Activated B cell treated with CpG ODN at 0.5 μM for 24 hours (primary cell): ENCODE results near the gene PAN3. TPM values are rescaled to one million over a fixed set of nuclear protein-coding genes. Genes with fewer than 3 reads are reported as not detected.
"Not testable (repeated sequence)": the region's sequence is repeated elsewhere in the genome, so short reads cannot be mapped to it uniquely, and the experiment has no call there.

Source experiments
- ATAC-seq: fragments of 200-7000 bp; cut with Tn5 transposase; one replicate; pipeline ENCODE4 v1.10.0; 2021; ENCODE audit warnings: low read depth, mild to moderate bottlenecking, moderate library complexity
- CTCF ChIA-PET: fragments of 350-600 bp; sonication (Branson Sonifier 250); formaldehyde crosslinking; loops from one replicate; lab custom pipeline; 2021; ENCODE audit warnings: antibody characterized with exemption; lab: Charles Lee
- POLR2A ChIA-PET: fragments of 350-600 bp; sonication (Branson Sonifier 250); formaldehyde crosslinking; loops from one replicate; lab custom pipeline; 2021; ENCODE audit warnings: antibody characterized with exemption; lab: Charles Lee
- DNase-seq: peaks from one replicate; pipeline ENCODE4 v3.0.0; 2022
- H3K27ac Mint-ChIP-seq: one replicate; pipeline ENCODE4 v1.8.0; 2020; ENCODE audit warnings: mixed read lengths
- H3K27me3 Mint-ChIP-seq: one replicate; pipeline ENCODE4 v1.8.0; 2021; ENCODE audit warnings: mixed read lengths
- H3K36me3 Mint-ChIP-seq: one replicate; pipeline ENCODE4 v1.8.0; 2021; ENCODE audit warnings: low read depth, mixed read lengths
- H3K4me1 Mint-ChIP-seq: one replicate; pipeline ENCODE4 v1.8.0; 2021; ENCODE audit warnings: mixed read lengths
- H3K4me3 Mint-ChIP-seq: one replicate; pipeline ENCODE4 v1.8.0; 2020; ENCODE audit warnings: mild to moderate bottlenecking, mixed read lengths
- H3K9me3 Mint-ChIP-seq: one replicate; pipeline ENCODE4 v1.8.0; 2020; ENCODE audit warnings: mixed read lengths
- intact Hi-C: fragments of 100-400 bp; cut with micrococcal nuclease; formaldehyde crosslinking; loops from one replicate; pipeline ENCODE4 v1.15.1; 2024
- total RNA-seq: library from RNA; stranded (reverse); gene quantifications from 2 replicates; pipeline ENCODE4 v1.2.3, GENCODE V29; 2022
- TF ChIP-seq, protein P1 (sequence below): fragments of 200-600 bp; IDR thresholded peaks from one replicate; pipeline ENCODE4 v1.8.0; 2022; ENCODE audit warnings: antibody characterized with exemption, mild to moderate bottlenecking

The PAN3 gene
- total RNA-seq, 1 donor from 2014 or later = 68.2 TPM

DNA sequence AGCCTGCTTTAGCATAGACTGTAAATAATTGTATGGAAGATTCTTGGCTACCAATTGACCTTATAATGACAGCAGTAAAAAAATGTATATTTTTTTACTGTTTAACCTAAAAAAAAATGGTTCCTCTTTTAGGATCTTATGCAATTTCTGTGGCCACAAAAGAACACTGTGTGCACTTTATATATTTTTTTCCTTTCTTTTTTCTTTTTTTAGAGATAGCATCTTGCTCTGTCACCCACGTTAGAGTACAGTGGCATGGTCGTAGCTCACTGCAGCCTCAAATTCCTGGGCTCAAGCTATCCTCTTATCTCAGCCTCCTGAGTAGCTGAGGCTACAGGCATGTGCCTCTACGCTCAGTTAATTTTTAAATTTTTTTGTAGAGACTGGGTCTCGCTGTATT, 44.0 kb upstream of the PAN3 start:
- peaks cover 10% of the 10 kb centered on the region for H3K4me1 Mint-ChIP-seq
- ChIA-PET CTCF (no interaction called here), POLR2A (no interaction called here)
- ATAC-seq = no peak
- DNase-seq = no peak
- TF ChIP-seq, protein P1, sequence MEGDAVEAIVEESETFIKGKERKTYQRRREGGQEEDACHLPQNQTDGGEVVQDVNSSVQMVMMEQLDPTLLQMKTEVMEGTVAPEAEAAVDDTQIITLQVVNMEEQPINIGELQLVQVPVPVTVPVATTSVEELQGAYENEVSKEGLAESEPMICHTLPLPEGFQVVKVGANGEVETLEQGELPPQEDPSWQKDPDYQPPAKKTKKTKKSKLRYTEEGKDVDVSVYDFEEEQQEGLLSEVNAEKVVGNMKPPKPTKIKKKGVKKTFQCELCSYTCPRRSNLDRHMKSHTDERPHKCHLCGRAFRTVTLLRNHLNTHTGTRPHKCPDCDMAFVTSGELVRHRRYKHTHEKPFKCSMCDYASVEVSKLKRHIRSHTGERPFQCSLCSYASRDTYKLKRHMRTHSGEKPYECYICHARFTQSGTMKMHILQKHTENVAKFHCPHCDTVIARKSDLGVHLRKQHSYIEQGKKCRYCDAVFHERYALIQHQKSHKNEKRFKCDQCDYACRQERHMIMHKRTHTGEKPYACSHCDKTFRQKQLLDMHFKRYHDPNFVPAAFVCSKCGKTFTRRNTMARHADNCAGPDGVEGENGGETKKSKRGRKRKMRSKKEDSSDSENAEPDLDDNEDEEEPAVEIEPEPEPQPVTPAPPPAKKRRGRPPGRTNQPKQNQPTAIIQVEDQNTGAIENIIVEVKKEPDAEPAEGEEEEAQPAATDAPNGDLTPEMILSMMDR = no peak
- H3K9me3 Mint-ChIP-seq = no peaks in the 10 kb centered on the region
- H3K27ac Mint-ChIP-seq = no peak overlapping the region
- intact Hi-C loops = no loop called here
- H3K4me3 Mint-ChIP-seq = no peak overlapping the region
- H3K36me3 Mint-ChIP-seq = no peaks in the 10 kb centered on the region
- H3K27me3 Mint-ChIP-seq = peaks cover 19% of the 10 kb centered on the region

DNA sequence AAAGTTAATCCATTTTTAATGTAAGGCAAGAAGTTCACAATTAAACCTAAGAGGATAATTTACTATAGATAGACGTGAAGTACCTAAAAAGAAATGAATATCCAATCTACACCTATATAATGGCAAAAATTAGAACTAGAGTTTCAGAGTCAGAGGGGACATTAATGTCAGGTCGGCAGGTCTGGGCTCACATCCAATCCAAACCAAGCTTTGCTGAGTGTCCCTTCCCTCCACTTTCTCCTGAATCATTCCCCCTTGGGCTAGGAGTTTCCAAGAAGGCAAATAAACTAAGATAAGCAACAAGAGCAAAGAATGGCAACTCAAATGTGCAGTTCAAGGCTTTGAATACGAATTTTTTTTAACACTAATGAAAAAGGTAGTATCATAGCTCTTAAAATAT, 40.8 kb upstream of the PAN3 start:
- Mint-ChIP-seq H3K36me3 (no peaks in the 10 kb centered on the region), H3K27me3 (peaks cover 34% of the 10 kb centered on the region), H3K27ac (no peak overlapping the region), H3K4me1 (peaks cover 18% of the 10 kb centered on the region), H3K9me3 (no peaks in the 10 kb centered on the region), H3K4me3 (no peak overlapping the region)
- no peak for DNase-seq
- no peak for ATAC-seq
- ChIA-PET CTCF (no interaction called here), POLR2A (interaction anchor here (1.0 kb wide), 1 partner anchor 41 kb away, joined by 3 read pairs; no protein-coding TSS in a partner anchor)
- TF ChIP-seq, protein P1 = no peak
- intact Hi-C loops = no loop called here

DNA sequence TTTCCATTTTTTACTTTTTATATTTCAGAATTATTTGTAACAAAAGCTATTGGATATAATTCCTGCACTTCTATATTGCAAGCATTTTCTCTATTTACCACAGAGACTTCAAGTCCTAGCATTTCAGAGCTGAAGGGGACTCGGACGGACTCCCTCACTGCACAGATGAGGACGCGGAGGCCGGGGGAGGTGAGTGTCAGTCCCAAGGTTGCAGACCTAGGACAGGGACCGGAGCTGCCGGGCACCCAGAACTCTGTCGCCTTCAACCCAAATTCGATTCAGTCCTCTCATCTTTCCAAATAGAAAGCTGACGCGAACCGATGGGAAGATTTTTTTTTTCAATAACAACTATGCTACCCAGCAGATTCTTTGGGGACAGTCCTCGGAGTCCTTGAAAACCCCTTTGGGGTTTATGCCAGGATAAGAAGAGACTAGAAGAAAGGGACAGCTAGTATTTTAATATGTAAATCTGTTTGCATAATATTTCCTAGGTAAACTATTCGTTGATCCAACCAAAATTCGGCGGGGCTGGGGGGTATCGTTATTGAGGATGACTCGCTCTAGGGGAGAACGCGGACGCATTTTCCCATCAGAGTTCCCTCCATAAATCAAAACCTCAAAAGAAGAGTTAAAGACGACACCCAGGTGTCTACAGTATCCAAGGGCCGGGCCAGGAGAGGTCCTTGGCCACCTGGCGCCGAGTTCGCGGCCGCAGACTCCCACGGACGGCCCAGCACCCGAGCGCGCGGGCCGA, 38.8 kb upstream of the PAN3 start:
- H3K4me3 Mint-ChIP-seq = peak overlapping the region; percentile 81
- DNase-seq = no peak
- H3K36me3 Mint-ChIP-seq = no peaks in the 10 kb centered on the region
- TF ChIP-seq, protein P1 = no peak
- H3K4me1 Mint-ChIP-seq = peaks cover 8% of the 10 kb centered on the region
- H3K27me3 Mint-ChIP-seq = peaks cover 36% of the 10 kb centered on the region
- H3K9me3 Mint-ChIP-seq = no peaks in the 10 kb centered on the region
- no peak for ATAC-seq
- ChIA-PET CTCF (interaction anchor here (0.6 kb wide), 1 partner anchor 113 kb away, joined by 3 read pairs; no protein-coding TSS in a partner anchor), POLR2A (interaction anchor here (0.6 to 0.9 kb wide), 3 partner anchors 39 to 93 kb away, joined by 3 to 4 read pairs (median 3); partner anchors contain the start of gene PAN3)
- intact Hi-C loops = loop anchor here (2.0 kb wide), 1 partner anchor 39 kb away; the partner anchor contains the start of gene PAN3
- H3K27ac Mint-ChIP-seq = no peak overlapping the region

DNA sequence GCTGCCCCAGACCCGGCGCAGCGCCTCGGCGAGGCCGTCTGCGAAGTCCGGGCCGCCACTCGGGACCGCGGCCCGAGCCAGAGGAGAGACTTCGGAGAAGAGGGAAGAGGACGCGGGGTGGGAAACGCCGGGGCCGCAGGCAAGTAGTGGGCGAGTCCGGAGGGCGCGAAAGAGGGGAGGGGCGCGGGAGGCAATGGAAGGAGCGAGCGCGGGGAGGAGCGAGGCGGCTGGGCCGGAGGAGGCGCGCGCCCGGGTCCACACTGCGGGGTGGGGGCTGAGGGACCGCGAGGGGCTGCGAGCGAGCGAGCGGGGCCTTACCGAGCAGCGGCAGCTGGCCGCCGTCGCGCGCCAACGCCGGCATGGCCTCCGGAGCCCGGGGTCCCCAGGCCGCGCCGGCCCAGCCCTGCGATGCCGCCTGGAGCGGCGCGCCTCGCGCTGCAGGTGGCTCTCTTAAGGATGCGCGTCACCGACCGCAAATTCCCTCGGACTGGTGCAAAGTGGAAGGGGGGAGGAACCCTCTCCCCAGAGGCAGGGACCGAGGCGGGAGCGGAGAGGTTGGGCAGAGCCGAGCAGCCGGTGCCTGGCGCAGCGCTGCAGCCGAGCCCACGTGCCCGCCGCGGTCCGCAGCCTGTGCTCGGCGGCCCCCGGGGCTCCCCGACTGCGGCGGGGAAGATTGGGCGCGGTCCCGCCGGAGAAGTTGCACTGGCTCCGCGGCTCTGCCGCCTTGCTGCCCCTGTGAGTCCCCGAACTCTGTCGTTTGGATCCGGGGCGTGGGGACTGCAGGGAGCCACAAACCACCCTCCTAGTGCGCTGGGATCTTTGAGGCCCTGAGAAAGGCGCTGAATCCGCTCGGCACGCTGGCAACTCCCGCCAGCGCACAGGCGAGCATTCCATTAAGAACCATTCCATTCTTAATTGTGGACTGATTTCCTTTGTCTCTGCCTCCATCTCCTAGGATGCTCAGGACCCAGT, 37.9 kb upstream of the PAN3 start, which contains the start of gene FLT3:
Gene FLT3 (minus strand): TSS at position 427 of the 972 bp plus-strand sequence. CDS start 66 bp downstream, at position 361.
- ChIA-PET CTCF (no interaction called here), POLR2A (interaction anchor here (0.6 to 0.9 kb wide), 3 partner anchors 38 to 92 kb away, joined by 3 to 4 read pairs (median 3); partner anchors contain the start of gene PAN3)
- DNase-seq (peak; percentile 48), ATAC-seq (peak; percentile 73)
- H3K27ac Mint-ChIP-seq = no peak within 1 kb of the TSS
- H3K4me3 Mint-ChIP-seq = peak within 1 kb of the TSS; percentile 81
- no peaks in the 10 kb centered on the region for H3K9me3 Mint-ChIP-seq
- H3K36me3 Mint-ChIP-seq = no peaks in the 10 kb centered on the region
- intact Hi-C loops = loop anchor here (2.0 kb wide), 1 partner anchor 38 kb away; the partner anchor contains the start of gene PAN3
- peaks cover 8% of the 10 kb centered on the region for H3K4me1 Mint-ChIP-seq
- TF ChIP-seq, protein P1 = no peak
- H3K27me3 Mint-ChIP-seq = peaks cover 35% of the 10 kb centered on the region

DNA sequence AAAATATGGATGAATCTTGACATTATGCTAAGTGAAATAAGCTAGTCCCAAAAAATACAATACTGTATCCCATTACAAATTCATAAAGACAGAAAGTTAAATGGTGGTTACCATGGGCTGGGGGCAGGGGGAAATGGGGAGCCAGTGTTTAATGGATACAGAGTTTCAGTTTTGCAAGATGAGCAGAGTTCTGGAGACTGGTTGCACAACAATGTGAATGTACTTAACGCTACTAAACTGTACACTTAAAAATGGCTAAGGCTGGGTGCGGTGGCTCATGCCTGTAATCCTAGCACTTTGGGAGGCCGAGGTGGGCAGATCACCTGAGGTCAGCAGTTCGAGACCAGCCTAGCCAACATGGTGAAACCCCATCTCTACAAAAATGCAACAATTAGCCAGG, 36.5 kb upstream of the PAN3 start:
- CTCF ChIA-PET = not testable (repeated sequence)

More for the DNA sequence above, 36.5 kb upstream of the PAN3 start:
- H3K36me3 Mint-ChIP-seq, DNase-seq, H3K9me3 Mint-ChIP-seq, POLR2A ChIA-PET, H3K4me3 Mint-ChIP-seq, ATAC-seq, H3K27ac Mint-ChIP-seq, H3K4me1 Mint-ChIP-seq: not testable (repeated sequence)
- H3K27me3 Mint-ChIP-seq = peaks cover 33% of the 10 kb centered on the region
- intact Hi-C loops = loop anchor here (2.0 kb wide), 1 partner anchor 37 kb away; the partner anchor contains the start of gene PAN3
